PC-3 (cell line): Measurements from ENCODE around the gene ADGRD1. TPM values are rescaled to one million over a fixed set of nuclear protein-coding genes. Genes with fewer than 3 reads are reported as not detected.

ENCODE experiments used
- ATAC-seq: fragments of 200-7000 bp; cut with Tn5 transposase; 2 replicates; pipeline ENCODE4 v1.9.1; 2020; ENCODE audit warnings: mild to moderate bottlenecking, moderate library complexity
- BruUV-seq: library from RNA; stranded (reverse); fragments of 400-500 nt; replicated peaks from 2 replicates; lab custom pipeline; 2021; lab: Mats Ljungman, UMichigan
- CTCF ChIA-PET: fragments of 300-600 bp; sonication (Branson Sonifier 250); formaldehyde crosslinking; loops from one replicate; lab custom pipeline; 2022; ENCODE audit warnings: antibody characterized with exemption; lab: Charles Lee
- POLR2A ChIA-PET: fragments of 300-600 bp; sonication (Branson Sonifier 250); formaldehyde crosslinking; loops from one replicate; lab custom pipeline; 2022; ENCODE audit warnings: antibody characterized with exemption; ENCODE audit not compliant: unreplicated experiment; lab: Charles Lee
- DNase-seq: peaks from one replicate; pipeline ENCODE4 v3.0.0-alpha.2; 2015
- H2AFZ ChIP-seq: fragments of 300-600 bp; sonication (generic); 2 replicates; pipeline ENCODE4 v1.6.0; 2016; ENCODE audit warnings: antibody characterized with exemption, low read length
- H3F3A ChIP-seq: fragments of 300-600 bp; sonication (generic); one replicate; pipeline ENCODE4 v1.6.0; 2017; ENCODE audit warnings: antibody characterized with exemption, low read length, control low read depth, mild to moderate bottlenecking; ENCODE audit not compliant: unreplicated experiment
- H3K27ac ChIP-seq: fragments of 300-600 bp; sonication (generic); 2 replicates; pipeline ENCODE4 v1.5.1; 2016; ENCODE audit warnings: mild to moderate bottlenecking, low read length
- H3K27me3 ChIP-seq: fragments of 300-600 bp; sonication (generic); 2 replicates; pipeline ENCODE4 v1.6.1; 2016; ENCODE audit warnings: low read length, mixed read lengths
- H3K36me3 ChIP-seq: fragments of 300-600 bp; sonication (generic); 2 replicates; pipeline ENCODE4 v1.6.1; 2016; ENCODE audit warnings: low read depth, mixed run types, low read length, mixed read lengths
- H3K4me1 ChIP-seq: fragments of 300-600 bp; sonication (generic); 2 replicates; pipeline ENCODE4 v1.5.1; 2016; ENCODE audit warnings: low read length; ENCODE audit not compliant: insufficient read depth
- H3K4me2 ChIP-seq: fragments of 300-600 bp; sonication (generic); 2 replicates; pipeline ENCODE4 v1.6.0; 2016; ENCODE audit warnings: low read length
- H3K4me3 ChIP-seq: fragments of 300-600 bp; sonication (generic); 2 replicates; pipeline ENCODE4 v1.5.1; 2016; ENCODE audit warnings: mild to moderate bottlenecking, low read length, mixed read lengths
- H3K79me2 ChIP-seq: fragments of 300-600 bp; sonication (generic); 2 replicates; pipeline ENCODE4 v1.6.1; 2017; ENCODE audit warnings: low read length, mixed read lengths
- H3K9ac ChIP-seq: fragments of 300-600 bp; sonication (generic); 2 replicates; pipeline ENCODE4 v1.6.0; 2016; ENCODE audit warnings: mild to moderate bottlenecking, low read length
- H3K9me2 ChIP-seq: fragments of 300-600 bp; sonication (generic); replicated peaks from 2 replicates; pipeline ENCODE4 v1.6.1; 2016; ENCODE audit warnings: mixed run types, low read length, mixed read lengths
- H3K9me3 ChIP-seq: fragments of 300-600 bp; sonication (generic); 2 replicates; pipeline ENCODE4 v1.6.1; 2016; ENCODE audit warnings: low read length, mixed read lengths
- H4K20me1 ChIP-seq: fragments of 300-600 bp; sonication (generic); 2 replicates; pipeline ENCODE4 v1.6.1; 2016; ENCODE audit warnings: low read length, mixed read lengths
- EZH2 ChIP-seq: fragments of 300-600 bp; sonication (generic); IDR thresholded peaks from one replicate; pipeline ENCODE4 v1.6.1; 2017; ENCODE audit warnings: antibody characterized with exemption, mild to moderate bottlenecking, low read length; ENCODE audit not compliant: unreplicated experiment
- EZH2phosphoT487 ChIP-seq: fragments of 300-600 bp; sonication (generic); IDR thresholded peaks from 2 replicates; pipeline ENCODE4 v1.6.1; 2018; ENCODE audit warnings: mild to moderate bottlenecking, antibody characterized with exemption, low read length, borderline replicate concordance
- intact Hi-C: fragments of 100-400 bp; cut with micrococcal nuclease; formaldehyde crosslinking; loops from 2 replicates; pipeline ENCODE4 v1.9.0; 2023
- total RNA-seq: library from RNA; depleted of rRNA; stranded (reverse); fragments of >200 nt; gene quantifications from 2 replicates; pipeline ENCODE4 v1.2.3, GENCODE V29; 2014
- TF ChIP-seq, protein P1 (sequence below): fragments of 300-600 bp; sonication (generic); conservative IDR thresholded peaks from 2 replicates; pipeline ENCODE4 v1.5.1; 2017; ENCODE audit warnings: antibody characterized with exemption, low read depth, mild to moderate bottlenecking, low read length

Gene ADGRD1
- total RNA-seq, 1 experiment from 2014 or later, result 0.18 TPM

DNA sequence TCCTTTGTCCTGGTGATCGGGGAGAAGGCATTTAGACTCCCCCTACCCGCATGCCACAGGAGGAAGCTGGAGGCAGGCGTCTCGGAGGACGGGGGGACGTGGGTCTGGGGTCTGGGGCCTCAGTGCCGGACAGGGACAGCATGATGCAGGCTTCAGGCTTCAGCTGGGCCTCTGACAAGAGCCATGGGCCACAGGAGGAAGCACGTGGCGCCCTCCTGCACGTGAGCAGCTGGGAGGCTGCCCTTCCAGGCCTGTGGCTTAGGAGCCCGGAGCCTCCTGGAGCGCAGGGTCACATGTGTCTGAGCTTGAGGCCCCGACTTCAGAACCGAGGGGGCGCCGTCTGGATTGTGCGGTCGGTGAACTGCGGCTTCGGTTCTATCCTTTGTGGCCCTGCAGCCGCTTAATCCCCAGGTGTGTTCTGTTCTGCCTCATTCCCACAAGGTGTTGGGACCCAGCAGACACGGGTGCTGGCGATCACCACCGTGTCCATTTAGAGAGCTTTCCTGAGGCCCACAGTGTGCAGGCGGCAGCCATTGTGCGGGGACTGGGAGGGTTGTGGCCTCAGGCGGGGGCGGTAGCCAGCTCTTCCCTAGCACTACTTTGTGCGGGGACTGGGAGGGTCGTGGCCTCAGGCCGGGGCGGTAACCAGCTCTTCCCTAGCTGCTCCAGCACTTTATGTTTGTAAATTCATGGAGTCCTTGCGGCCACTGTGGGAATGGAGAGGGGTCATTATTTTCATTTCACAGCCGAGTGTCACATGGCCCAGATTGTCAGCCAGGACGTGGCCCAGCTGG lies 150.2 kb downstream of the ADGRD1 start:
- H3K27me3 ChIP-seq, result peaks cover 61% of the 10 kb centered on the region

DNA sequence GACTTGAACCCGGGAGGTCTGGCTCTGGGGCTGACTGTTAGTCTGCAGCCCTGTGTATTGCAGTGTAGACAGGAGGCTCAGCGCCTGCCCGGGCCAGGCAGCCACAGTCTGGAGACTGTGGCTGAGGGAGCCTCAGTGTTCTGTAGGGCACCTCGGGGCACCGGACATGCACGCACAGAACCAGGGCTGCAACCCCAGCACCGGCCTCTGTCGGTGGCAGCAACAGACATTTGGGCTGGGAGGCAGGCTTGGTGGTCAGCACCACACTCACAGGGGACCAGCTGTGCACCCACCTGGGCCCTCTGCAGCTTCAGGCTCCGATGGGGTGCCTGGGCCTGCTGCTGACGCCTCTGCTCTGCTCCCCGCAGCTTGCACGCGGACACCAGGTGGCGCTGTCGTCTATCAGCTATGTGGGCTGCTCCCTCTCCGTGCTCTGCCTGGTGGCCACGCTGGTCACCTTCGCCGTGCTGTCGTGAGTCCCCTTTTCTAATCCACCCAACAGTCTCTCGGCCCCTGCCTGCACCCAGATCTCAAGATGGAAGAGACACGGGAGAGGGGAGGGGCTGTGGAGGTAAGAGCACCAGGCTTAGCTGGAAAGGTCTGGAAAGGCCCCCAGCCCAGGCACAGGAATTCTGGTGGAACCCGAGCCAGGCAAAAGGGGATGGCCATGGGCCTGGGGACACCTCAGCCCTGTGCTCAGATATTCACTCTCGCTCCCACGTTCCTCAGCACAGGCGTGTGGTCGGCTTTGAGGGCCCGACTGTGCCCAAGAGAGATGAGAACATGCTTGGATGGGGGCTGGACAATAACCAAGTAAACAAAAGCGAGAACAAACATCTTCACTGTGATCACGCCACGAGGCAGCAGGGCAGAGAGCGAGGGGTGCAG lies 151.0 kb downstream of the ADGRD1 start:
- no peaks in the 10 kb centered on the region for H3K9me2 ChIP-seq
- ATAC-seq (peak; percentile 100), DNase-seq (peak; percentile 86)
- H3K27me3 ChIP-seq, result peaks cover 52% of the 10 kb centered on the region
- POLR2A ChIA-PET, result no interaction called here
- no peaks in the 10 kb centered on the region for H3K79me2 ChIP-seq
- H3K4me1 ChIP-seq, result no peaks in the 10 kb centered on the region
- H3K9ac ChIP-seq, result no peak overlapping the region
- intact Hi-C loops, result loop anchor here (1.0 kb wide), 2 partner anchors 28 to 350 kb away; no protein-coding TSS in a partner anchor
- TF ChIP-seq EZH2, result no peak
- TF ChIP-seq, protein P1, sequence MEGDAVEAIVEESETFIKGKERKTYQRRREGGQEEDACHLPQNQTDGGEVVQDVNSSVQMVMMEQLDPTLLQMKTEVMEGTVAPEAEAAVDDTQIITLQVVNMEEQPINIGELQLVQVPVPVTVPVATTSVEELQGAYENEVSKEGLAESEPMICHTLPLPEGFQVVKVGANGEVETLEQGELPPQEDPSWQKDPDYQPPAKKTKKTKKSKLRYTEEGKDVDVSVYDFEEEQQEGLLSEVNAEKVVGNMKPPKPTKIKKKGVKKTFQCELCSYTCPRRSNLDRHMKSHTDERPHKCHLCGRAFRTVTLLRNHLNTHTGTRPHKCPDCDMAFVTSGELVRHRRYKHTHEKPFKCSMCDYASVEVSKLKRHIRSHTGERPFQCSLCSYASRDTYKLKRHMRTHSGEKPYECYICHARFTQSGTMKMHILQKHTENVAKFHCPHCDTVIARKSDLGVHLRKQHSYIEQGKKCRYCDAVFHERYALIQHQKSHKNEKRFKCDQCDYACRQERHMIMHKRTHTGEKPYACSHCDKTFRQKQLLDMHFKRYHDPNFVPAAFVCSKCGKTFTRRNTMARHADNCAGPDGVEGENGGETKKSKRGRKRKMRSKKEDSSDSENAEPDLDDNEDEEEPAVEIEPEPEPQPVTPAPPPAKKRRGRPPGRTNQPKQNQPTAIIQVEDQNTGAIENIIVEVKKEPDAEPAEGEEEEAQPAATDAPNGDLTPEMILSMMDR, result peak; percentile 96
- no TSS peak for BruUV-seq
- H3K4me2 ChIP-seq, result peak overlapping the region; percentile 30
- no peaks in the 10 kb centered on the region for H3K36me3 ChIP-seq
- H3K9me3 ChIP-seq, result no peaks in the 10 kb centered on the region
- no peak overlapping the region for H3K27ac ChIP-seq
- H3F3A ChIP-seq, result no peaks in the 10 kb centered on the region
- H3K4me3 ChIP-seq, result no peak overlapping the region
- CTCF ChIA-PET, result interaction anchor here (0.8 to 1.5 kb wide), 2 partner anchors 30 to 350 kb away, joined by 3 to 8 read pairs; no protein-coding TSS in a partner anchor
- H2AFZ ChIP-seq, result peak overlapping the region; percentile 56
- no peaks in the 10 kb centered on the region for H4K20me1 ChIP-seq

More for the DNA sequence above, 150.2 kb downstream of the ADGRD1 start:
- CTCF ChIA-PET, result interaction anchor here (0.8 to 1.5 kb wide), 2 partner anchors 31 to 351 kb away, joined by 3 to 8 read pairs; no protein-coding TSS in a partner anchor
- ATAC-seq (no peak), DNase-seq (no peak)
- POLR2A ChIA-PET, result no interaction called here
- H3K36me3 ChIP-seq, result no peaks in the 10 kb centered on the region
- no peak overlapping the region for H2AFZ ChIP-seq
- H3K4me1 ChIP-seq, result no peaks in the 10 kb centered on the region
- H3K4me3 ChIP-seq, result no peak overlapping the region
- H3K9ac ChIP-seq, result no peak overlapping the region
- no peaks in the 10 kb centered on the region for H3K79me2 ChIP-seq
- no peaks in the 10 kb centered on the region for H3K9me3 ChIP-seq
- H3K4me2 ChIP-seq, result no peak overlapping the region
- intact Hi-C loops, result loop anchor here (1.0 kb wide), 2 partner anchors 28 to 350 kb away; no protein-coding TSS in a partner anchor
- no peaks in the 10 kb centered on the region for H3K9me2 ChIP-seq
- TF ChIP-seq EZH2phosphoT487 (no peak), EZH2 (no peak)
- TF ChIP-seq, protein P1, result no peak
- BruUV-seq, result no TSS peak
- H3F3A ChIP-seq, result no peaks in the 10 kb centered on the region
- H3K27ac ChIP-seq, result no peak overlapping the region
- H4K20me1 ChIP-seq, result no peaks in the 10 kb centered on the region
